HCT116 (cell line): ENCODE measurements around the gene FHOD3. TPM values are rescaled to one million over a fixed set of nuclear protein-coding genes. Genes with fewer than 3 reads are reported as not detected.

Experiments
- ATAC-seq: fragments of 200-7000 bp; cut with Tn5 transposase; 2 replicates; pipeline ENCODE4 v1.9.1; 2020; ENCODE audit warnings: mild to moderate bottlenecking, moderate library complexity
- BruUV-seq: library from RNA; stranded (reverse); fragments of 400-500 nt; replicated peaks from 2 replicates; lab custom pipeline; 2021; lab: Mats Ljungman, UMichigan
- CTCF ChIA-PET: fragments of 300-600 bp; sonication (Branson Sonifier 250); formaldehyde crosslinking; loops from one replicate; lab custom pipeline; 2021; ENCODE audit warnings: antibody characterized with exemption; lab: Charles Lee
- POLR2A ChIA-PET: fragments of 300-600, 350-600 bp; sonication (Branson Sonifier 250); formaldehyde crosslinking; loops from one replicate; lab custom pipeline; 2021; ENCODE audit warnings: antibody characterized with exemption; lab: Charles Lee
- RAD21 ChIA-PET, 2 experiments: fragments of 300-600 bp; sonication (Branson Sonifier 250); formaldehyde crosslinking; loops; one replicate each; lab custom pipeline; 2023; ENCODE audit warnings: low total read pairs in 2 of 2; ENCODE audit not compliant: uncharacterized antibody in 2 of 2, unreplicated experiment in 2 of 2, low non-redundant PET in 1 of 2; lab: Charles Lee
- DNase-seq: peaks from one replicate; pipeline ENCODE4 v3.0.0-alpha.2; 2010; ENCODE audit warnings: low read depth, low spot score
- H2AFZ ChIP-seq: fragments of 200-600 bp; shearing (Covaris generic), sonication (generic); 2 replicates; pipeline ENCODE4 v1.6.1; 2017; ENCODE audit warnings: low read depth, mixed run types, mixed read lengths, antibody characterized with exemption, low read length; ENCODE audit not compliant: poor library complexity, severe bottlenecking
- H3K27ac ChIP-seq: 2 replicates; pipeline ENCODE4 v1.5.1; 2012; ENCODE audit warnings: low read depth, low read length
- H3K27me3 ChIP-seq: fragments of 200-600 bp; sonication (generic); 2 replicates; pipeline ENCODE4 v1.6.1; 2016; ENCODE audit warnings: mixed run types, low read length, mixed read lengths; ENCODE audit not compliant: insufficient read depth
- H3K36me3 ChIP-seq, 2 experiments: fragments of 200-500 bp in 1 of 2; fragments of 200-600 bp in 1 of 2; sonication (Bioruptor generic) in 1 of 2; sonication (generic) in 1 of 2; 2 replicates each; pipeline versions ENCODE4 v1.5.1 to v1.6.1; 2014 to 2016; ENCODE audit warnings: low read length in 2 of 2, inconsistent platforms in 1 of 2, mixed read lengths in 1 of 2, mixed run types in 1 of 2; ENCODE audit not compliant: insufficient read depth in 2 of 2, control insufficient read depth in 1 of 2
- H3K4me1 ChIP-seq, 2 experiments: fragments of 200-600 bp in 1 of 2; sonication (generic) in 1 of 2; 2 replicates each; pipeline versions ENCODE4 v1.5.1 to v1.6.1; 2012 to 2017; ENCODE audit warnings: low read length in 2 of 2, inconsistent platforms in 1 of 2, mild to moderate bottlenecking in 1 of 2, mixed read lengths in 1 of 2, mixed run types in 1 of 2, moderate library complexity in 1 of 2; ENCODE audit not compliant: insufficient read depth in 2 of 2, control insufficient read depth in 1 of 2
- H3K4me2 ChIP-seq: fragments of 200-600 bp; sonication (generic); 2 replicates; pipeline ENCODE4 v1.6.1; 2017; ENCODE audit warnings: mixed run types, low read length, mixed read lengths
- H3K4me3 ChIP-seq, 2 experiments: fragments of 200-600 bp in 1 of 2; sonication (generic) in 1 of 2; replicated peaks in 1 of 2; 2 replicates each; pipeline ENCODE4 v1.5.1; 2011 to 2016; ENCODE audit warnings: low read length in 2 of 2, control low read depth in 1 of 2, low read depth in 1 of 2, mild to moderate bottlenecking in 1 of 2, mixed read lengths in 1 of 2, mixed run types in 1 of 2
- H3K79me2 ChIP-seq: fragments of 200-600 bp; sonication (generic); 2 replicates; pipeline ENCODE4 v1.6.1; 2017; ENCODE audit warnings: mild to moderate bottlenecking, mixed run types, low read length, moderate library complexity, mixed read lengths; ENCODE audit not compliant: insufficient read depth
- H3K9ac ChIP-seq: fragments of 200-600 bp; sonication (generic); 2 replicates; pipeline ENCODE4 v1.6.1; 2016; ENCODE audit warnings: low read length, mixed read lengths
- H3K9me2 ChIP-seq: fragments of 200-600 bp; sonication (generic), shearing (Covaris generic); 2 replicates; pipeline ENCODE4 v1.6.1; 2017; ENCODE audit warnings: mixed run types, mild to moderate bottlenecking, moderate library complexity; ENCODE audit not compliant: insufficient read depth
- H3K9me3 ChIP-seq, 2 experiments: fragments of 200-500 bp in 1 of 2; fragments of 200-600 bp in 1 of 2; sonication (Bioruptor generic) in 1 of 2; sonication (generic) in 1 of 2; 2 replicates each; pipeline ENCODE4 v1.6.1; 2014 to 2017; ENCODE audit warnings: low read length in 2 of 2, mixed read lengths in 2 of 2, inconsistent platforms in 1 of 2, low read depth in 1 of 2, mild to moderate bottlenecking in 1 of 2, mixed run types in 1 of 2, moderate library complexity in 1 of 2; ENCODE audit not compliant: control insufficient read depth in 1 of 2, insufficient read depth in 1 of 2
- H4K20me1 ChIP-seq: fragments of 200-600 bp; sonication (generic), shearing (Covaris generic); 2 replicates; pipeline ENCODE4 v1.6.1; 2017; ENCODE audit warnings: mixed run types, mild to moderate bottlenecking, moderate library complexity; ENCODE audit not compliant: insufficient read depth
- ATF3 ChIP-seq: IDR thresholded peaks from 2 replicates; pipeline ENCODE4 v1.6.1; 2012
- CBX3 ChIP-seq: IDR thresholded peaks from 2 replicates; pipeline ENCODE4 v1.6.1; 2012; ENCODE audit warnings: low read depth
- CEBPB ChIP-seq: IDR thresholded peaks from 2 replicates; pipeline ENCODE4 v1.6.1; 2012; ENCODE audit warnings: low read depth
- CTCF ChIP-seq, 3 experiments: fragments of 200-600 bp in 1 of 3; sonication (generic) in 1 of 3; IDR thresholded peaks in 2 of 3; conservative IDR thresholded peaks in 1 of 3; 2 replicates each; pipeline ENCODE4 v1.5.1; 2012 to 2017; ENCODE audit warnings: low read depth in 2 of 3, low read length in 2 of 3, antibody characterized with exemption in 1 of 3, borderline replicate concordance in 1 of 3, control low read depth in 1 of 3, mild to moderate bottlenecking in 1 of 3, mixed read lengths in 1 of 3, mixed run types in 1 of 3, moderate library complexity in 1 of 3; ENCODE audit not compliant: insufficient read depth in 1 of 3
- EGR1 ChIP-seq: IDR thresholded peaks from 2 replicates; pipeline ENCODE4 v1.6.1; 2012; ENCODE audit warnings: low read depth
- ELF1 ChIP-seq: IDR thresholded peaks from 2 replicates; pipeline ENCODE4 v1.6.1; 2012; ENCODE audit warnings: low read depth, borderline replicate concordance
- EZH2 ChIP-seq: fragments of 200-600 bp; sonication (generic); IDR thresholded peaks from 2 replicates; pipeline ENCODE4 v1.6.1; 2017; ENCODE audit warnings: antibody characterized with exemption, mixed run types
- EZH2phosphoT487 ChIP-seq: fragments of 200-600 bp; IDR thresholded peaks from 2 replicates; pipeline ENCODE4 v1.6.1; 2018; ENCODE audit warnings: antibody characterized with exemption, borderline replicate concordance
- FOSL1 ChIP-seq: IDR thresholded peaks from 2 replicates; pipeline ENCODE4 v1.6.1; 2012; ENCODE audit warnings: low read depth
- YY1 ChIP-seq: IDR thresholded peaks from 2 replicates; pipeline ENCODE4 v1.6.1; 2011; ENCODE audit warnings: low read length, low read depth, moderate library complexity, mild to moderate bottlenecking; ENCODE audit not compliant: insufficient replicate concordance; ENCODE audit errors: extremely low read depth
- intact Hi-C: fragments of 100-400 bp; cut with micrococcal nuclease; formaldehyde crosslinking; loops from 2 replicates; pipeline ENCODE4 v1.10.0; 2022
- total RNA-seq: library from RNA; stranded (reverse); gene quantifications from one replicate; pipeline ENCODE4 v1.2.1, GENCODE V29; 2021; ENCODE audit not compliant: unreplicated experiment

Gene FHOD3
- total RNA-seq, 1 experiment from 2014 or later = 4.0 TPM

- no peak overlapping the region for H3K27ac ChIP-seq
- CTCF ChIA-PET = no interaction called here
- no peak overlapping the region for H3K9ac ChIP-seq
- no peaks in the 10 kb centered on the region for H3K36me3 ChIP-seq
- H3K4me1 ChIP-seq = no peaks in the 10 kb centered on the region
- RAD21 ChIA-PET = no interaction called here
- no peak overlapping the region for H3K4me3 ChIP-seq
- ATAC-seq = no peak
- H3K9me3 ChIP-seq = no peaks in the 10 kb centered on the region
- TF ChIP-seq FOSL1 (no peak), CBX3 (no peak), ELF1 (no peak), ATF3 (no peak), EZH2 (no peak), EZH2phosphoT487 (no peak), EGR1 (no peak), YY1 (no peak), CEBPB (no peak), CTCF (IDR thresholded peaks at IDR 0.05 in 2 of 3, conservative IDR thresholded peaks at IDR 0.05 in 1 of 3; ENCODE audit: borderline replicate concordance in 1 of 3, insufficient read depth in 1 of 3, low read depth in 2 of 3, low read length in 2 of 3) (no peak)
- TF ChIP-seq, all 23 proteins: peak for 0
- DNase-seq = no peak
- no TSS peak for BruUV-seq
- Histone ChIP-seq H4K20me1 (no peaks in the 10 kb centered on the region), H3K4me2 (no peak overlapping the region), H3K79me2 (no peaks in the 10 kb centered on the region), H2AFZ (no peak overlapping the region), H3K27me3 (peaks cover 4% of the 10 kb centered on the region; the same call in 1 of the 2 replicates), H3K9me2 (no peaks in the 10 kb centered on the region)
- POLR2A ChIA-PET = no interaction called here
- intact Hi-C loops = no loop called here
Observed at GRCh38 chr18:36655930-36656329, 358.4 kb downstream of the FHOD3 start.
